AG04449 (cell line): Measurements from ENCODE around the gene PMPCB.

Experiments
- CTCF ChIA-PET: fragments of 350-600 bp; formaldehyde crosslinking; extraction: SDS; loops from one replicate; lab custom pipeline; 2021; ENCODE audit warnings: antibody characterized with exemption; lab: Yijun Ruan, JAX
- POLR2A ChIA-PET: fragments of 400-600, 350-600 bp; formaldehyde crosslinking; extraction: SDS; loops from one replicate; lab custom pipeline; 2020; ENCODE audit warnings: antibody characterized with exemption, inconsistent platforms; lab: Yijun Ruan, JAX
- DNase-seq: peaks from one replicate; pipeline ENCODE4 v3.0.0-alpha.2; 2010; ENCODE audit warnings: low read depth, low spot score
- H3K4me3 ChIP-seq: 2 replicates; pipeline ENCODE4 v1.5.1; 2011; ENCODE audit warnings: low read depth, mild to moderate bottlenecking, control low read depth, low read length
- TF ChIP-seq, protein P1 (sequence below): IDR thresholded peaks from one replicate; pipeline ENCODE4 v1.5.1; 2011; ENCODE audit warnings: mild to moderate bottlenecking, moderate library complexity, low read length, control low read depth, inconsistent platforms; ENCODE audit not compliant: insufficient read depth; ENCODE audit errors: missing control alignments

PMPCB gene

DNA sequence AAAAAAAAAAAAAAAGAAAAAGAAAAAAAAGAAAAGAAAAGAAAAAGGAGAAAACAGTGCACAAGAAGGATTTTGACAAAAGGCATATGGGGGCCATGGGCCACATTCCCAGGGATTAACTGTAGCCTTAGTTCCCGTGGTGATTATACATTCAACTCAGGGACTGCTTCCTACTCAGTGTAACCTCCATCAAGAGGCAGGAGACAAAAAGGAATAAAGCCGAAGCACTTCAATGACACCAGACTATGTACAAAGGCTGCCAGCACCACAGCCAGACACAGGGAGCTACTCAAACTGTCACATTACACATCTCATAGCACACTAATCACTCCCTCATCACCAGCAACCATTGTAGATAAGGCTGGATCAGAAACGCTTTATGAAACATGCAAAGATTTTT lies 5.1 kb upstream of the PMPCB start:
- H3K4me3 ChIP-seq: no peak overlapping the region
- ChIA-PET POLR2A (no interaction called here), CTCF (no interaction called here)
- TF ChIP-seq, protein P1, sequence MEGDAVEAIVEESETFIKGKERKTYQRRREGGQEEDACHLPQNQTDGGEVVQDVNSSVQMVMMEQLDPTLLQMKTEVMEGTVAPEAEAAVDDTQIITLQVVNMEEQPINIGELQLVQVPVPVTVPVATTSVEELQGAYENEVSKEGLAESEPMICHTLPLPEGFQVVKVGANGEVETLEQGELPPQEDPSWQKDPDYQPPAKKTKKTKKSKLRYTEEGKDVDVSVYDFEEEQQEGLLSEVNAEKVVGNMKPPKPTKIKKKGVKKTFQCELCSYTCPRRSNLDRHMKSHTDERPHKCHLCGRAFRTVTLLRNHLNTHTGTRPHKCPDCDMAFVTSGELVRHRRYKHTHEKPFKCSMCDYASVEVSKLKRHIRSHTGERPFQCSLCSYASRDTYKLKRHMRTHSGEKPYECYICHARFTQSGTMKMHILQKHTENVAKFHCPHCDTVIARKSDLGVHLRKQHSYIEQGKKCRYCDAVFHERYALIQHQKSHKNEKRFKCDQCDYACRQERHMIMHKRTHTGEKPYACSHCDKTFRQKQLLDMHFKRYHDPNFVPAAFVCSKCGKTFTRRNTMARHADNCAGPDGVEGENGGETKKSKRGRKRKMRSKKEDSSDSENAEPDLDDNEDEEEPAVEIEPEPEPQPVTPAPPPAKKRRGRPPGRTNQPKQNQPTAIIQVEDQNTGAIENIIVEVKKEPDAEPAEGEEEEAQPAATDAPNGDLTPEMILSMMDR: no peak
- DNase-seq: no peak

DNA sequence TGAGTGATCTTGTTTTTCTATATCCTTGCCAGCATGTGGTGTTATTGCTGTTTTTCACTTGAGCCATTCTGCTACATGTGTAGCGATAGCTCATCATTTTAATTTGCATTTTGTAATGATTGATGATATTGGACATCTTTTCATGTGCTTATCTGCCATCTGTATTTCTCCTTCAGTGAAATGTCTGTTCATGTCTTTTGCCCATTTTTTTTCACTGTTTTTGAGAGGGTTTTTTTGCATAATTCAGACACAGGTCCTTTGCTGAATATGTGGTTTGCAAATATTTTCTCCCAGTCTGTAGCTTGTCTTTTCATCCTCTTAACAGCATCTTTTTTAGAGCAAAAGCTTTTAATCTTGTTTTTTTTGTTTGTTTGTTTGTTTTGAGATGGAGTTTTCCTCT lies 3.7 kb upstream of the PMPCB start:
- POLR2A ChIA-PET: no interaction called here
- CTCF ChIA-PET: no interaction called here
- no peak overlapping the region for H3K4me3 ChIP-seq
- no peak for DNase-seq
- TF ChIP-seq, protein P1: no peak

DNA sequence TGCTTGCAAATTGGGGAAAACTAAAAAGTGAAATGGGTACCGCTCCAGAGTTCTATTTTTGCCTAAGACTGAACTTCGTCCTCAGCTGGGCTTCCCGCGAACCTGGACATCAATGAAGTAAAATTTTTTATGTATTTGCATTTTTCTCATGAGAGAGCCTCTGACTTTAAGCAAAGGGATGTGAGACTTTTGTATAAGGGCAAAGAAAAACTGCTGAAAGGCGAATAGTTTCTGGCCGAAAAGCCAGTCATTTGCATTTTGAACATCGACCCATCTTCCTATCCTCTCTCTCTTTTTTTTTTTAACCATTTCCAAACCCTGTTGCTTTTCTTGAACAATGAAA lies 573 bp downstream of the PMPCB start:
- no peak for DNase-seq
- H3K4me3 ChIP-seq: peak overlapping the region; percentile 79
- POLR2A ChIA-PET: interaction anchor here (0.7 kb wide), 1 partner anchor 53 kb away, joined by 3 read pairs; no protein-coding TSS in a partner anchor
- CTCF ChIA-PET: interaction anchor here (0.9 to 1.5 kb wide), 7 partner anchors 9 to 111 kb away, joined by 3 to 8 read pairs (median 4); partner anchors contain the start of gene PSMC2
- TF ChIP-seq, protein P1: no peak

DNA sequence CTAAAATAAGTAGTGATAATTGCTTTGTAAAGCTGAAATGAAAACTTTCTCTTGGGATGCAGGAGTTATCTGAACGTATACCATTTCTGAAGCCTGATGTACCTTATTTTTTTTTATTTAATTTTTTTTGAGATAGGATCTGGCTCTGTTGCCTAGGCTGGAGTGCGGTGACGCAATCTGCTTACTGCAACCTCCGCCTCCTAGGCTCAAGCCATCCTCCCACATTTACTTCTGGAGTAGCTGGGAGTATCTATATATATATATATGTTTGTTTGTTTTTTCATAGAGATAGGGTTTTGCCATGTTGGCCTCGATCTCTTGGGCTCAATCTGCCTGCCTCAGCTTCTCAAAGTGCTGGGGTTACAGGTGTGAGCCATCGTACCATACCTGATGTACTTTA lies 2.4 kb downstream of the PMPCB start:
- POLR2A ChIA-PET: no interaction called here
- CTCF ChIA-PET: interaction anchor here (1.0 to 1.7 kb wide), 2 partner anchors 9 to 13 kb away, joined by 3 to 9 read pairs; no protein-coding TSS in a partner anchor
- TF ChIP-seq, protein P1: no peak
- no peak overlapping the region for H3K4me3 ChIP-seq
- DNase-seq: no peak

DNA sequence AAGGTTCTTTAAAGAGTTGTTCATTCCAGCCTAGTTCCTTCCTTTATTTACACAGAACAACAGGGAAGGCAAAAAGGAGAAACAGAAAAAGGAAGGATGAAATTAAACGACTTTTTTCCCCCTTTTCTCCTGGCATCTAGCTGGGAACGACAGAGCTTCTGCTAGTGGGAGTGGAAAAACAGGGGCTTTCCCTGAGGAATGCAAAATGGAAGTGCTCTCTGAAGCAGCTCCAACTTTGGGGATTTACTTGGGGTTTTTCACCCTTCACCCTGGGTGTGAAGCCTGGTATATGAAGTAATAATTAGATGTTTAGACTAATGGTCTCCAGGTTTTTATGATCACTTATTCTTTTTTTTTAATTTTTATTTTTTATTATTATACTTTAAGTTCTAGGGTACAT lies 4.2 kb downstream of the PMPCB start:
- ChIA-PET POLR2A (no interaction called here), CTCF (interaction anchor here (0.9 kb wide), 1 partner anchor 10 kb away, joined by 4 read pairs; no protein-coding TSS in a partner anchor)
- H3K4me3 ChIP-seq: no peak overlapping the region
- TF ChIP-seq, protein P1: no peak
- no peak for DNase-seq

DNA sequence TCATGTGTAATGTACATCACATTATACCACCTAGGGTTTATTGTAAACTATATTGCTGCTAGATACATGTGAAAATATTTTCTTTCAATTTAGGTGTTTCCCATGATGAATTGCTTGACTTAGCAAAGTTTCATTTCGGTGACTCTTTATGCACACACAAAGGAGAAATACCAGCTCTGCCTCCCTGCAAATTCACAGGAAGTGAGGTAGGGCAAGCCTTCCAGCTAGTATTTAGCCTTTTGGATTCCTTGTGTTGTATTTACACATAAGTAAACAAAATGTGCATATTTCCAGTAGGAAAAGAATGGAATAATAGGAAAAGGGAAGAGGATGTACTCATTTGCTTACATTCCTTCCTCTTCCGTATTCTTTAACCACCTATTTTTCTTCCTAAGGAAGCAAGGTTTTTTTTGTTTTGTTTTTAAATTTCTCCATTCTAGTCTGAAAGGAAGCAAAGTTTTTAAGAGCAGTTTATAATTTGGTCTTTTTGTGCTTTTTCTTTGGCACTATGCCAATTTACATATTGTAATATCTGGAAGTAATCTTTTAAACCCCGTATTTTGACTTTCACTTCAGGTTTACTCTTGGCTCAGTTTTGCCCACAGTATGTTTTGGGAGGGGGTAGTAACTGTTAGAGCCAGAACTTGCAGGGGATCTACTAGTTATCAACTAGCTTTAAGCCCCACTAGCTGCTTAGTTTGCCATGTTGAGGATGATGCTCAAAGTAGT lies 10.4 kb downstream of the PMPCB start:
- CTCF ChIA-PET: interaction anchor here (1.0 to 1.2 kb wide), 3 partner anchors 8 to 51 kb away, joined by 3 to 7 read pairs (median 3); partner anchors contain the start of gene PMPCB

More for the DNA sequence above, 10.4 kb downstream of the PMPCB start:
- TF ChIP-seq, protein P1: no peak
- POLR2A ChIA-PET: no interaction called here
- DNase-seq: no peak
- H3K4me3 ChIP-seq: no peak overlapping the region
